Mesenteric fat pad (tissue), 1 donor: ENCODE results near the gene SNAPIN. TPM values are rescaled to one million over a fixed set of nuclear protein-coding genes. Genes with fewer than 3 reads are reported as not detected.

ENCODE experiments used
- DNase-seq: peaks from one replicate; pipeline ENCODE4 v3.0.0-alpha.2; 2020; ENCODE audit warnings: low spot score
- long read RNA-seq: library from polyadenylated mRNA; unstranded; transcript quantifications from one replicate; pipeline ENCODE4 v2.0.0, GENCODE V29; 2020
- total RNA-seq: library from RNA; stranded (reverse); fragmentation: NEBNext Ultra II Directional; extraction: Animal tissue kit (Norgen Biotek cat#: 25700); gene quantifications from one replicate; pipeline ENCODE4 v1.2.1, GENCODE V29; 2021
- donor health status: DM: yes; HTN: yes; CAD: no.

Gene SNAPIN, protein sequence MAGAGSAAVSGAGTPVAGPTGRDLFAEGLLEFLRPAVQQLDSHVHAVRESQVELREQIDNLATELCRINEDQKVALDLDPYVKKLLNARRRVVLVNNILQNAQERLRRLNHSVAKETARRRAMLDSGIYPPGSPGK
- total RNA-seq = 44.5 TPM
- long read RNA-seq, transcript SNAPIN-201 (4 exons, 1,030 nt) = major isoform, 66 of 78 reads
- long read RNA-seq, partial matches to known transcripts = 0 of 78 reads
- long read RNA-seq, other reads (novel, unspliced or antisense) = 7 of 78 reads

DNA sequence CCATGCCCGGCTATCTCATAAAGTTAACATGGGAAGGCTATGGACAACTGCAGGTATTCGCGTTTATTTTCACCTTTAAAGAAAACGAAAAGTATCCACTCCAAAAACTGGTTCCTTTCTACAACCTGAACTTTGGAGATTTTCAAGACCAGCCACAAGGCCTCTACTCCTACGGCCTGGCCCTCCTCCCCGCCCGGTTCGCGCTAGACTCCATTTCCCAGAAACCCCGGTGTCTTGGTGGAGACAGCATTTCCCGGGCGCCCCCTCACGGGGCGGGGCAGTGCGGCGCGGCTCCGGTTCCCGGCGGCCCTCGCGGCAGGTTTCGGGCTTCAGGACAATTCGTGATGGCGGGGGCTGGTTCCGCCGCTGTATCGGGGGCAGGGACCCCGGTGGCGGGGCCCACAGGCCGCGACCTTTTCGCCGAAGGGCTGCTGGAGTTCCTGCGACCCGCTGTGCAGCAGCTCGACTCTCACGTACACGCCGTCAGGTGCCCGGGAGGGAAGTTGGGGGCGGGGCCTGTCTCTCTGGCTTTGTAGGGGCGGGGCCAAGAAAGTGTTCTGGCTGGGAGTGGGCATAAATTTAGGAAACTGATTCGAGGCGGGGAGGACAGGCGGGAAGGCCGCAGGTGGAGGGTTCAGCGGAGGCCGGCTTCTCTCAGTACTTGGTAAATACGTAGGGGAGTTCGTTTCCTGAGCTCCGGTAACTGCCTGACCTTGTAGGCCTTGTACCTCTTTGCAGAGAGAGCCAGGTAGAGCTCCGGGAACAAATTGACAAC, at the start of gene SNAPIN:
Gene SNAPIN (plus strand): TSS at position 304 of the 775 bp plus-strand sequence. CDS start 41 bp downstream, at position 345.
- DNase-seq = peak; percentile 97

DNA sequence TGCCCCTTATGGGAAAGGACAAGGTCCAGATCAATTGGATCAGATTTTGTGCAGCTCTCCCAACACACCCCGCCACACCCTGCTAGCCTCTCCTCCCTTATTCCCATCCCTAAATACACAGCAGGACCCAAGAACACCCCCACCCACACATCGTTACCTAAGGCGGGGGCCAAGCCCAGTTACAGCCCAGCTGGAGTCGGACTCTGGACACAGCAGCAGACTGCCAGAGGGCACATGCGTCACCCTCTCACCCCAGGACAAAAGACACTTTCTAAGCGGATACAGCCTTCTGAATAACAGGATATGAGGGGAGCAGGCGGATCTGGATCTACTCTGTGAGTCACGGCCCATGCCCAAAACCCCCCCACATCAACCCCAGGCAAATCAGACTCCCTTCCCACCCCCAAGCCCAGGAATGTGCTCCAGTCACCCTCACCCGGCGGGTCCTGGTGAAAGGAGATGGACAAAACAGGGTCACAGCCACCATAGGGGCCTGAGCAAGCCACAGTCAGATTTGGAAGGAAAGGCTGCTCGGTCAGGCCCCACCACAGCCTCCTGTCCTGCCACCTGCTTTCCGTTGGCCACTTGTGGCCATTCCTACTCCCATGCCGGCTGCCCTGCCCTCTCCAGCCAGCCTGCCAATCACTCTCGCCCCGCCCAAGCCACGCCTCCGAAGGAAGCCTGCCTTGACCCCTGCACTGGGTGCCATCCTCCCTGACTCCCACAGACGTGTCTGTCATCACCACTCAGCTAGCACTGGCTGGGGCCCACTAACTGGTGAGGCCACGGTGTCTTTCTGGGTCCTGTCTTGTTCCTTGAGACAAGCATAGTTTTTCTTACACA, 49.5 kb upstream of the SNAPIN start:
- DNase-seq = no peak

DNA sequence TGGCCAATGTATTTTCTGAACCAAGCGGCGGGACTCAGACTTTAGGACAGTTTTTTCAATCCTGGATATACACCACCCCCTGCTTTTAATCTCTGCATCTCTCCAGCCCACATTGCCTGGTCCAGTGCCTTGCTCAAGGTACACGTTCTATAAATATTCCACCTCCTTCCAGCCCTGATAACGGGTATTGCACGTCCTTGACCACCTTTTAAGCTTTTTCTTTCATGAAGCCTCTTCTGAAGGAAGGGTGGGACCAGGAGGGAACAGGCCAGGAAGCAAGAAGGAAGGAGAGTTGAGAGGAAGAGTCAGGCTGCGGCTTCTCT, 49.0 kb upstream of the SNAPIN start:
- no peak for DNase-seq

DNA sequence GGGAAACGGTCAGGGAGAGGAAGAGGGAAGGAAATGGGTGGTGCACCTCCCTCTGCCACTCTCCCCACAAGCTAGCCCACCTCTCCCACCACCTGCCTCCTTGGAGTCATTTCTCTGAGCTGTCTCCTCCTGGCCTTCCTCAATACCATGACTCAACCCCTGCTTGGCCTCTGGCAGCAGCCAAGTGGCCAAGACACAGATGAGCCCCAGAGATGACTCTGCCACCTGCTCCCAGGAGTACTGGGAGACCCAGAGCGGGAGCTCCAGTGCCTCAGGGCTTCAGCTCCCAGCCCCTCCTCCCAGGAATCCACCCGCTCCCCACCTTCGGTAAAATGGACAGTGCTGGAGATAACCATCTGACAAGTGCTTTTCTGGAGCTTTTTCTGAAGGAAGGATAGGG, 48.2 kb upstream of the SNAPIN start:
- no peak for DNase-seq

DNA sequence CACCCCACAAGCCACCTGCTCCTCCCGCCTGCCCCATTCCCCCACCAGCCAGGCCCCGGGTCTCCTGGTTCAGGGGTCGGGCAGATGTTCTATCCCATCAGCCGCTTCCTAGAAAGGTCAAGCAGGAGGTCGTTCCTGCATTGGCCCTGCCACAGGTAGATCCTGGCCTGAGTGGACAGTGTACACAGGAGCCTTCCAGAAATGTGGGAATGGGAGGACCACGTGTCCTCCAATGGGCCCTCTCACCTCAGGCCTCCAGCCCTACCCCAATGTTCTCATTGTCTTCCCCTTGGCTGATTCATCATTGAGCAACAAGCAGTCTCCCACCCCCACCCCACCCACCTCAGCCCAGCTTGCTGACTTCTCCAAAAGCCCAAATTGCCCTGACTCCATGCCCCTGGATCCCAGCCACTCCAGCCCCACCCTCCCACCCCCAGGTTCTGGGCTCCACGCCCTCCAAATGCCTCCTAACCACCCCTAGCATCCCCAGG, 47.6 kb upstream of the SNAPIN start:
- no peak for DNase-seq

DNA sequence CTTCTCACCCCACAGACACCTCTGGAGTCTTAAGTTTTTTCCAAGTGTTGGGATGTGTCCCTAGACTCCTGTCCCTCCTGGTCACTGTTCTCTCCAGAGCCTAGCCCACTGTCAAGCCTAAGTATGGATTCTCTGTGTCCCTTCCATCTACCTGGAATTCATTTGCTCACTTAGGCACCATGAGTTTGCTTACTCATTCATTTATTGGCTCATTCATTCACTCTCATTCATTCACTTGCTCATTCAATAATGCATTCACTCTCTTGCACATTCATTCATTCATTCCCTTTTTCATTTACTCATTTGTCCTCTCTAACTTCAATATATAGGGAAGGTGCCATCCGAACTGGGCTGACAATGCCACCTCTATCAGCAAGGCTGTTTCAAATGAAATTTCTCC, 47.1 kb upstream of the SNAPIN start:
- DNase-seq = no peak

DNA sequence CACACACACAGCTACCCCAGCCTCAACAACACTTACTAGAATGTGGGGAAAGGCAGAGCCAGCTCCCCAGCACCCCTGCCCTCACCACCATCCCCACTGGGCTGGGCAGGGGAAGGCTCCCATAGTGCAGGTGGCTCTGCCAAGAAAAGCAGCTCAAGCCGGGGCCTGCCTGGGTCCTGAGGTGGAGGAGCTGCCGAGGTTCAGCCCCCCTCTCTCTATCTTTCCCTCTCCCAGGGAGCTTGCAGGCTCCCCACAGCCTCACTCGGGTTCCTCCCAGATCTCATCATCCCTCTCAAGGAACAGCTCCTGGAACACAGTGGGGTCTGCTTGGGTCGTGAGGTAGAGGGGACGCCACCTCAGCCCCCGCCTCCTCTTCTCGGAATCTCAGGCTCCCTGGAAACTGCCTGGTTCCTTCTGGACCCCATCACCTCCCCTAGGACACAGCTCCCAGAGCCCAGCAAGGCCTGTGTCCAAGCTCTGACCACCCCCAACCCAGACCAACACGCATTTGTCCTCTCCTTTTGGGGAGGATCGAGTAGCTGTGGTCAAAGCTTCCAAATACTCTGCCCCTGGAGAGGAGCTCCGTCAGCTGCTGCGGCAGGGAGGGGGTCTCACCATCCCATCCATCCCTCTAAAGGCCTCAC, 46.3 kb upstream of the SNAPIN start:
- DNase-seq = no peak

DNA sequence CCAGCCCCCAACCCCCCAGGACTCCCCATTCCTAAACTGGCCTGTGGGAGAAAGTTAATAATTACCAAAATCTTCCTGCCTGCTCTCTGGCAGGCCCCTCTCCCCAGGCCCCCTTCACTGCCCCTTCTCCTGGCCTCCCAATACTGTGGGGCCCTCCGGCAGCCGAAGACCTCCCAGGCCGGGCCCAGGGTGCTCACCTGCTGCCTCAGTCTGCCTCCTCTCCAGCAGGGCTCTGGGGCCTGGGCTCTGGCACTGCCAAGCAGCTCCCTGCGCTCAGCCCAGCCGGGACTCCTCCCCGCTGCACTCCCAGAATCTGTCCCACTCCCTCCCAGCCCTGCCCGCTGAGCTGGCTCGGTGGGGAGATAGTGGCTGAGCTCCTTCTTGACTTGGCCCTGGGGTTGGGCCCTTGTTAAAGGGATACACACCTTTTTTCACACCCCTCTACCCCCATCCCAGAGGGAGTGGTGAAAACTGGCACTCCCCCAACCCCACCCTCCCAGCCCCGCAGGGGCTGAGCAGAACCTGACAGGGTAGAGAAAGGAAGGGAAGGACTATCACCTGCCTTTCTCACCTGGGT, 45.7 kb upstream of the SNAPIN start, which contains the start of gene S100A16:
Gene S100A16 (minus strand): TSS at position 383 of the 577 bp plus-strand sequence. CDS start 4,986 bp downstream, outside the sequence.
- DNase-seq = no peak

DNA sequence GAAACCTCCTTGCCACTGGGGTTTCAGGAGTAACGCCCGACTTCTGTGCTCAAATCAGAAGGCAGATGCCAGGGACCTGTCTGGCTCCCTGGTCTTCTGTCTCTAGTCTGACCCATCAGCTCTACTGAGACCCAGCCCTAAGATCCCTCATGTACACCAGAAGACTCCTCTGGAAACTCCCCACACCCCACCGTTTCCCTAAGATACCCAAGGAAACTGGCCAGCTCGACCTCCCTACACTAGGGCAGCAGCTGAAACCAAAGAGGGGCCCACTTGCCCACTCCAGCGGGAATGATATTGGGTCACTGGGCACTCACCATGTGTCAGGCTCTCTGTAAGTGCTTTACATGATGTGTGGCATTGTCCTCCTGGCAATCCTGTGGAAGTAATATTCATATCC, 45.1 kb upstream of the SNAPIN start:
- no peak for DNase-seq

DNA sequence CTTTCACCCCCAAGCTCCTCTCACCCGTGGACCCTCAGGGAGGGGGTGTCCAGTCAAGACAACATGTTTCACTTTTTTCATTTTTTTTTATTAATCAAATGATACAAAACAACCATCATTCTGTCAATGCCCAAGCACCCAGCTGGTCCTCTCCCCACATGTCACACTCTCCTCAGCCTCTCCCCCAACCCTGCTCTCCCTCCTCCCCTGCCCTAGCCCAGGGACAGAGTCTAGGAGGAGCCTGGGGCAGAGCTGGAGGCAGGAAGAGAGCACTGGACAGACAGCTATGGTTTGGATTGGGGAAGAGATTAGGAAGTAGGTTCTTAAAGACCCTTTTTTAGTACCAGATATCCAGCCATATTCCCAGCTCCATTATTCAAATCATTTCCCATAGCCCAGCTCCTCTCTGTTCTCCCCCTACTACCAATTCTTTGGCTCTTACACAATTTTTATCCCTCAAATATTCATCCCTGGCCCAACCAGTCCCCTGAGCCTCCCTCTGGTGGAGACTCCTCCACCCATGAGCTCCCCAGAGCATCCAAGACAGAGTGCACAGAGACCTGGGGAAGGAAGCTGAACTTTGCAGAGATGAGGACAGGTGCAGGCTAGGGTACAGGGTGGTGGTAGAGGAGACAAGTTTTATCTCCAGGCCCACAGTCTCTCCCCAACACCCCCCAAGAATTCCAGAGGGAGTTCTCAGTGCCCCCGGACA, 44.2 kb upstream of the SNAPIN start:
- DNase-seq = no peak

DNA sequence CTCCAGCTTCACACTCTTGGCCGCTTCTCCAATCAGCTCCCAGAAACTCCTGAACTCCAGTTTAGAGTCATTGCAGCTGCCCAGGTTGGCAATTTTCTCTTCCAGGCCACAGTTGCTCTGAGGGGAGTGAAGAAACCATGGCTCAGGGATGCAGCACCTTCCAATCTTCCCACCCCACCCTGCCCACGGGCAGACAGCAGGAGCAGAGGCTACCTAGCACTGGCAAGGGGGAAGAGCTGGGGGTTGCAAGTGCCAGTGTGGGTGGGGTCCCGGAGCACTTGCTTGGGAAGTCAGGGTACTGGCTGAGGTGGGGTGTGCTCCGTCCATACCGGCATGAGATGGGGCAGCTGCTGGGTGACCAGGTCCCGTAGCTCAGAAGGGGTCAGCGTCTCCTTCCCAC, 43.6 kb upstream of the SNAPIN start:
- no peak for DNase-seq

DNA sequence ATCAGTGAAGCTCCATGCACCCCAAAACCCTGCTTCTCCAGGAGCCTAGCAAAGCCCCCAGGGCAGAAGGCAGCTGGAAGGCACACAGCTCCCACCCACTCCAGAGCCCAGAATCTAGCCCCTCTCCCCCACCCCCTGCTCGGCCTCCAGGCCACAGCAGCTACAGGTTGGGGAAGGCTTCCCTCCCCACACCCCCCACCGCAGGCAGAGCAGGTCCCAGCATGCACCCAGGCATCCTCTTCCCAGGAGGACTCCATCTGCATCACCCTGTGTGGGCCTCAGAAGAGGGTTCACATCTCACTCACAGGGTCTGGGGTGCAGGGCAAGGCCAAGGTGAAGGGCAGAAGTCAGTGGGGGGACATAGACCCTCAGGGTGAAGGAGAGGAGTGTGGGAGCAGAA, 43.1 kb upstream of the SNAPIN start:
- DNase-seq = no peak

DNA sequence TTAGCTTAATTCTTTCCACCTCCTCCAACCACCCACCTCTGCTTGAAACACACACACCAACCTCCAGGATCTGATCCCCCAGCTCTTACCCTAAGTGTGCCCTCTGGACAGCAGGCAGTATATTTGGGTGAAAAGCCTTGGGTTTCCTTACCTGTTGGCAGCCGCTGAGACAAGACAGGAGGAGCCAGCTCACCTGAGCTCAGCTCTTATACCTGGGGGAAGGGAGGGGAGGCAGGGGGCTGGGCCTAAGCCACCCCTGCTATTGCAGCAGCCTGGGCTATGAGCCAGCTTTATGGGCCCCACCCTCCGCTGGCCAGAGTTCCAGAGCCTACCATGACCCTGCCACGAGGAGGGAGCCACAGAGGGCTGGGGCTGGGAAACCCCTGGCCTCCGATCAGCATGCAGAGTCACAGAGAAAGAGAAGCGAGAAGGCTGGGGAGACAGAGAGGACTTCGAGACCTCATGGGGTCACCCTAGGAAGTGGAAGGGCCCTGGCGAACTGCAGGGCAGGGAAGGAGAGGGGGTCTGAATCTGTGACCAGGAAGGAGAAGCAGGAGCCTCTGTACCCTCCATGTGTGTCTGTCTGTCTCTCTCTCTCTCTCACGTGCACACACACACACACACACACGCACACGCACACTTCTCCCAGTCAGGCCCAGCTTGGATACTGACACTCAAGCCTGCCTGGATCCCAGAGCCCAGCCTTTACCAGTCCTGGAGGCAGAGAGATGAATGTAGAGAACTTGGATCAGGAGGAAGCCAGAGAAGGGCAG, 42.2 kb upstream of the SNAPIN start, which contains the start of gene S100A14:
Gene S100A14 (minus strand): TSS at position 182 of the 773 bp plus-strand sequence. CDS start 467 bp downstream, outside the sequence.
- DNase-seq = no peak

DNA sequence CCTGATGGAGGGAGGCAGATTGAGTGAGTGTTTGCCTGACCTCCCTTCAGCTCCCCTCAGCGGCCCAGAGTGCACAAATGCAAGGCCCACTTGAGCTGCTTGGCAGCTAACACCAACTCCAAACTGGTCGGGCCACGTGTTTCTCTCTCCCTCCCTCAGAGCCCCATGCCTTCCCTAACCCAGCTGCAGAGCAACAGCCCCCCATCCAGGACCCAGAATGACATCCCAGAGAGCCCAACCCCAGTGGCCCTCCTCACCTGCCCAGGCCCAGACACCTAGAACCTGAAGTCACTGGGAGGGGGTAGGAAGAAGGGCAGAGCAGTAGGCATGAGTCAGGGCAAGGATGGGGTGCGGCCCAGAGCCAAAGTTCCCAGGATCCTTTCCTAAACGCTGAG, 41.6 kb upstream of the SNAPIN start:
- DNase-seq = no peak

DNA sequence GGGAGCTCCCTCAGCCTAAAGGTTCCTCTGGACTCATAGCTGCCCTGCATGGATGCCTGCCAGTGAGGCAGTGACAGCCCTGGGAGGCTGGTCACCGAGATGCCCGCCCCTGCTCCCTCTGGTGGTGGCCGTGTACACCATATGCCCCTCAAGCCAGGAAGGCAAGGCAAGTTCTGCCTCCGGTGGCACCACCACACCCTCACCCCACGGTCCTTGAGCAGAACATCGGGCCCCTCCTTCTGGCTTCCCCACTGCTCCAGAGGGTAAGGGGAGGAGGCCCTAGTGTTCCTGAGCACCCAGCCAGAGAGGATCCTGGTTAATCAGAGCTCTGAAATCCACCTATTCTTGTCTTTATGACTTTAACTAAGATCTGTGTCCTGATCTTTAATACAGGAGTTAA, 40.8 kb upstream of the SNAPIN start:
- no peak for DNase-seq

DNA sequence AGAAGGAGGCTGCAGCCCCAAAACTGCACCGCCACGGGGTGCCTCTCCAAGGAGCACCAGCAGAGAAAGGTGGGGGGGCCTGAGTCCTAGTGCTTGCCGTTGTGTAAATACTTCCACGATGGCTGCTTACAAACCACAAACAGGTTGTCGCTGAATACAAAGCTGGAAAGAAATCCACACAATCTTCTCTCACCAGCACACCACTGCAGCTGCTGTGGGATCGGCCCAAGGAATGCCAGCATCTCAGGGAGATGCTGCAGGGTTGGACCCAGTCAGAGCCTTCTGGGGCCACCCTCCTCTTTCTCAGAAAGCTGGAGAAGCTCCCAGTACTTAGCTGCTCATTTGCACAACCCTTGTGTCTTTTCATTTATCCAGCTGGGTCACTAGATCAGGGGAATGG, 39.3 kb upstream of the SNAPIN start:
- DNase-seq = no peak

DNA sequence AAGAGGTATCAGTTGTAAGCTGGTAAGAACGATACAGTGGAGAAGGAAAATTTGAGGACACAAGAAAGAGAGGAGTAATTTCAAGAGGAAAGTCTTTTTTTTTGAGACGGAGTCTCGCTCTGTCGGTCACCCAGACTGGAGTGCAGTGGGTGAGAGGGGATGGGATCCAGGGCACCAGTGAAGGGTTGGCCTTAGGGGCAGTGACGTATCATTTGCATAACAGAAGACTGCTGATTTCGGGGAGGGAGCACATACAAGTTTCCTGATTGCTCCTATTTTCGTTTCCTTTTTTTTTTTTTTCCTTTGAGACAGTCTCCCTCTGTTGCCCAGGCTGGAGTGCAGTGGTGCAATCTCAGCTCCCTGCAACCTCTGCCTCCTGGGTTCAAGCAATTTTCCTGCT, 35.4 kb upstream of the SNAPIN start:
- peak; percentile 16 for DNase-seq

DNA sequence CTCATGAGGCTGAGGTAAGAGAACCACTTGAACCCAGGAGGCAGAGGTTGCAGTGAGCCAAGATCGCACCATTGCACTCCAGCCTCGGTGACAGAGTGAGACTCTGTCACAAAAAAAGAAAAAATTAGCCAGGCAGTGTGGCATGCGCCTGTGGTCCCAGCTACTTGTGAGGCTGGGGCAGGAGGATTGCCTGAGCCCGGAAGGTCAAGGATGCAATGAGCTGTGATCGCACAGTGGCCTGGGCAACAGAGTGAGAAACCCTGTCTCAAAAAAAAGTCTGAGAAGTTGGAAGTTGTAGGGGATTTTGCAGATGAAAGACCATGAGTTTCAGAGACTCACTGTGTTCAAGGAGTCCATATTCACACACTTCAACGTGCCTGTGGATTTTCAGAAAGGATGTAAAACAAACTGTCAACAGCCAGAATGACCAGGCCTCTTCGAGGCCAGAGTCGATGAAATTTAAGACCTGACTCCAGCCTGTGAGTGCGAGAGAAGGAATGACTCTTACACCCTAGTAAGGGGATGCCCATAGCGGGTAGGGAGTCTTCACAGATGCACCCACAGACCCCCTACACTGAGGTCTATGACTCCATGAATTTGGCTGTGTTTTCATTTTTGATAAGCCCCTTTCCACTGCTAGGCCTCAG, 33.4 kb upstream of the SNAPIN start:
- peak; percentile 69 for DNase-seq

DNA sequence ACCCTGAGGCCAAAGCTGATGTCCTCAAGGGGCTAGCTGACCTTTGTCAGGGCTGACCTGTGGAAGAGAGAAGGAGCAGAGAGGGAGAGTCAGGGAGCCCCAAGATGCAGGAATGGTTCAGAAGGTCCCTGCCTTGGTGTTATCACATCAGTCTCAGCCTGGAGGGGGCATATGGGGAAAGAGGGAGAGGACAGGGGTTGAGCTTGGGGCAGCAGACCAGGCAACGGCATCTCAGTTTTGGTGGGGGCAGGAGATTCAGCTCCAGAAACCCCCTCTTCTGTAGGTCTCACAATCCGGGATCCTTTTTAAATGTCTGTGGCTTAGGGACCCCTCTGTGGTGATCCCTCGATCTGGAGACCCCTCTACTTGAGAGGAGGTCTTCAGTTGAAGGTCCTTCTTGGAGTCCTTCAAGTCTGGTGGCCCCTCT, 32.0 kb upstream of the SNAPIN start:
- peak; percentile 20 for DNase-seq
